ENCODE data around the gene PLCB4.

The PLCB4 gene

GRCh38 chr20:9204979-9205378, 136.1 kb downstream of the PLCB4 start:
- TF ChIP-seq CTCF (IDR thresholded peaks at IDR 0.05; ENCODE audit: extremely low read depth, insufficient read depth, missing control alignments), result no peak
- in situ Hi-C loops (cut with MboI; ENCODE audit: low pct_unique_long_range_greater_than_20kb, low sequenced_read_pairs, unreplicated experiment), result no loop called here
- DNase-seq (ENCODE audit: low spot score), result no peak

GRCh38 chr20:9206486-9206885, 137.6 kb downstream of the PLCB4 start:
- no peak for TF ChIP-seq CTCF (IDR thresholded peaks at IDR 0.05; ENCODE audit: extremely low read depth, insufficient read depth, missing control alignments)
- in situ Hi-C loops (cut with MboI; ENCODE audit: low pct_unique_long_range_greater_than_20kb, low sequenced_read_pairs, unreplicated experiment), result no loop called here
- DNase-seq (ENCODE audit: low spot score), result no peak

- TF ChIP-seq CTCF (IDR thresholded peaks at IDR 0.05; ENCODE audit: extremely low read depth, insufficient read depth, missing control alignments), result no peak
- DNase-seq (ENCODE audit: low spot score), result no peak
- in situ Hi-C loops (cut with MboI; ENCODE audit: low pct_unique_long_range_greater_than_20kb, low sequenced_read_pairs, unreplicated experiment), result no loop called here
Measured at GRCh38 chr20:9207253-9207652, 138.4 kb downstream of the PLCB4 start.

- in situ Hi-C loops (cut with MboI; ENCODE audit: low pct_unique_long_range_greater_than_20kb, low sequenced_read_pairs, unreplicated experiment), result no loop called here
- DNase-seq (ENCODE audit: low spot score), result no peak
- no peak for TF ChIP-seq CTCF (IDR thresholded peaks at IDR 0.05; ENCODE audit: extremely low read depth, insufficient read depth, missing control alignments)
Measured at GRCh38 chr20:9210356-9210755, 141.5 kb downstream of the PLCB4 start.

- in situ Hi-C loops (cut with MboI; ENCODE audit: low pct_unique_long_range_greater_than_20kb, low sequenced_read_pairs, unreplicated experiment), result no loop called here
- no peak for DNase-seq (ENCODE audit: low spot score)
- no peak for TF ChIP-seq CTCF (IDR thresholded peaks at IDR 0.05; ENCODE audit: extremely low read depth, insufficient read depth, missing control alignments)
Measured at GRCh38 chr20:9211016-9211760, 142.3 kb downstream of the PLCB4 start.

- no peak for TF ChIP-seq CTCF (IDR thresholded peaks at IDR 0.05; ENCODE audit: extremely low read depth, insufficient read depth, missing control alignments)
- DNase-seq (ENCODE audit: low spot score), result no peak
- in situ Hi-C loops (cut with MboI; ENCODE audit: low pct_unique_long_range_greater_than_20kb, low sequenced_read_pairs, unreplicated experiment), result no loop called here
Measured at GRCh38 chr20:9212735-9213134, 143.8 kb downstream of the PLCB4 start.

Data from GM13977 (cell line).